Fibroblast of lung (primary cell): Measurements from ENCODE around the gene AP4B1. TPM values are rescaled to one million over a fixed set of nuclear protein-coding genes. Genes with fewer than 3 reads are reported as not detected.

Experiments used
- DNase-seq, 2 donors: peaks; one replicate each; pipeline versions ENCODE4 v3.0.0 to v3.0.0-alpha.2; 2010; ENCODE audit warnings: low read depth in 2 of 2
- H2AFZ ChIP-seq: 2 replicates; pipeline ENCODE4 v1.5.1; 2012; ENCODE audit warnings: low read length, control low read depth, inconsistent platforms
- H3K27ac ChIP-seq: 2 replicates; pipeline ENCODE4 v1.5.1; 2011; ENCODE audit warnings: low read length, control low read depth; ENCODE audit not compliant: insufficient read depth
- H3K27me3 ChIP-seq: 2 replicates; pipeline ENCODE4 v1.5.1; 2011; ENCODE audit warnings: mild to moderate bottlenecking, low read length; ENCODE audit not compliant: control insufficient read depth, insufficient read depth
- H3K36me3 ChIP-seq: 2 replicates; pipeline ENCODE4 v1.5.1; 2011; ENCODE audit warnings: low read length; ENCODE audit not compliant: control insufficient read depth, insufficient read depth
- H3K4me1 ChIP-seq: 2 replicates; pipeline ENCODE4 v1.5.1; 2011; ENCODE audit warnings: low read length; ENCODE audit not compliant: control insufficient read depth, insufficient read depth; ENCODE audit errors: extremely low read depth
- H3K4me2 ChIP-seq: 2 replicates; pipeline ENCODE4 v1.5.1; 2011; ENCODE audit warnings: low read length, control low read depth; ENCODE audit not compliant: insufficient read depth; ENCODE audit errors: extremely low read depth
- H3K4me3 ChIP-seq, 4 experiments: fragments of 200-600 bp in 1 of 4; sonication (generic) in 1 of 4; replicated peaks in 1 of 4; 2 replicates each; pipeline ENCODE4 v1.5.1; 2011 to 2016; ENCODE audit warnings: low read length in 4 of 4, low read depth in 3 of 4, mild to moderate bottlenecking in 3 of 4, control low read depth in 2 of 4, inconsistent platforms in 1 of 4, mixed read lengths in 1 of 4; ENCODE audit not compliant: insufficient read depth in 1 of 4; ENCODE audit errors: control extremely low read depth in 1 of 4
- H3K79me2 ChIP-seq: 2 replicates; pipeline ENCODE4 v1.5.1; 2012; ENCODE audit warnings: mild to moderate bottlenecking, low read length, inconsistent platforms; ENCODE audit not compliant: control insufficient read depth, insufficient read depth
- H3K9ac ChIP-seq: 2 replicates; pipeline ENCODE4 v1.5.1; 2011; ENCODE audit warnings: mild to moderate bottlenecking, low read length, control low read depth; ENCODE audit not compliant: insufficient read depth
- H3K9me3 ChIP-seq: 2 replicates; pipeline ENCODE4 v1.5.1; 2012; ENCODE audit warnings: low read depth, low read length; ENCODE audit not compliant: control insufficient read depth, insufficient read depth
- H4K20me1 ChIP-seq: 2 replicates; pipeline ENCODE4 v1.5.1; 2011; ENCODE audit warnings: low read length; ENCODE audit not compliant: control insufficient read depth, insufficient read depth; ENCODE audit errors: extremely low read depth
- CTCF ChIP-seq, 2 donors: IDR thresholded peaks in 1 of 2; conservative IDR thresholded peaks in 1 of 2; 1 replicate in 1 of 2; 2 replicates in 1 of 2; pipeline ENCODE4 v1.5.1; 2011 to 2012; ENCODE audit warnings: low read length in 2 of 2, control low read depth in 1 of 2, inconsistent platforms in 1 of 2, low read depth in 1 of 2, mild to moderate bottlenecking in 1 of 2
- EZH2 ChIP-seq: IDR thresholded peaks from 2 replicates; pipeline ENCODE4 v1.5.1; 2012; ENCODE audit warnings: low read length, control low read depth, mild to moderate bottlenecking; ENCODE audit errors: missing control alignments
- polyA plus RNA-seq, 2 donors: library from polyadenylated mRNA; depleted of rRNA in 1 of 2; stranded (reverse) in 1 of 2; unstranded in 1 of 2; fragments of >200 nt; gene quantifications; 2 replicates each; pipeline ENCODE4 v1.2.1, GENCODE V29; 2011 to 2012; ENCODE audit warnings: missing spikeins in 1 of 2
- total RNA-seq: library from RNA; depleted of rRNA; stranded (reverse); fragments of >200 nt; gene quantifications from 2 replicates; pipeline ENCODE4 v1.2.1, GENCODE V29; 2014

The AP4B1 gene
- total and polyA plus RNA-seq, 2 donors (not counting 1 experiment from before 2014, with no cell fraction given), result 11.7 to 16.8 TPM

- H3K36me3 ChIP-seq, result peaks cover 5% of the 10 kb centered on the region
These were observed 902 bp downstream of the AP4B1 start for GRCh38 chr1:113903501-113904292.

GRCh38 chr1:113901191-113901590, 3.4 kb downstream of the AP4B1 start:
- no peaks in the 10 kb centered on the region for H3K9me3 ChIP-seq
- no peak for DNase-seq
- no peak overlapping the region for H3K27ac ChIP-seq
- H2AFZ ChIP-seq, result no peak overlapping the region
- peaks cover 20% of the 10 kb centered on the region for H3K79me2 ChIP-seq
- peaks cover 5% of the 10 kb centered on the region for H3K36me3 ChIP-seq
- H3K4me3 ChIP-seq, result no peak overlapping the region
- H3K9ac ChIP-seq, result no peak overlapping the region
- H3K4me1 ChIP-seq, result no peaks in the 10 kb centered on the region
- no peak overlapping the region for H3K4me2 ChIP-seq
- no peaks in the 10 kb centered on the region for H3K27me3 ChIP-seq
- H4K20me1 ChIP-seq, result no peaks in the 10 kb centered on the region
- TF ChIP-seq CTCF (conservative IDR thresholded peaks at IDR 0.05 in 1 of 2, IDR thresholded peaks at IDR 0.05 in 1 of 2; ENCODE audit: low read depth in 1 of 2, low read length in 2 of 2) (no peak), EZH2 (no peak)

More at GRCh38 chr1:113903501-113904292, 902 bp downstream of the AP4B1 start:
- no peaks in the 10 kb centered on the region for H3K27me3 ChIP-seq
- H4K20me1 ChIP-seq, result no peaks in the 10 kb centered on the region
- no peaks in the 10 kb centered on the region for H3K4me1 ChIP-seq
- TF ChIP-seq CTCF (conservative IDR thresholded peaks at IDR 0.05 in 1 of 2, IDR thresholded peaks at IDR 0.05 in 1 of 2; ENCODE audit: low read depth in 1 of 2, low read length in 2 of 2) (no peak), EZH2 (no peak)
- H3K27ac ChIP-seq, result peak overlapping the region; percentile 85
- H2AFZ ChIP-seq, result peak overlapping the region; percentile 89
- no peaks in the 10 kb centered on the region for H3K9me3 ChIP-seq
- no peak overlapping the region for H3K9ac ChIP-seq
- peak in 1 of 2 donors; percentile 2 for DNase-seq
- peak overlapping the region; percentile 57 to 88 (median 86) for H3K4me3 ChIP-seq
- H3K79me2 ChIP-seq, result peaks cover 25% of the 10 kb centered on the region
- peak overlapping the region; percentile 92 for H3K4me2 ChIP-seq

GRCh38 chr1:113899111-113899510, 5.5 kb downstream of the AP4B1 start:
- Histone ChIP-seq H3K4me2 (no peak overlapping the region), H2AFZ (no peak overlapping the region), H4K20me1 (no peaks in the 10 kb centered on the region), H3K4me3 (no peak overlapping the region), H3K27ac (no peak overlapping the region), H3K36me3 (peaks cover 6% of the 10 kb centered on the region), H3K27me3 (no peaks in the 10 kb centered on the region), H3K9ac (no peak overlapping the region), H3K4me1 (no peaks in the 10 kb centered on the region), H3K79me2 (peaks cover 13% of the 10 kb centered on the region), H3K9me3 (no peaks in the 10 kb centered on the region)
- TF ChIP-seq EZH2, result no peak
- TF ChIP-seq CTCF (conservative IDR thresholded peaks at IDR 0.05 in 1 of 2, IDR thresholded peaks at IDR 0.05 in 1 of 2; ENCODE audit: low read depth in 1 of 2, low read length in 2 of 2), result no peak
- DNase-seq, result peak in 1 of 2 donors; percentile 24
